GM10248 (cell line): ENCODE results near the gene TRAPPC3.

Experiments used
- CTCF ChIA-PET: fragments of 300-600 bp; sonication (Branson Sonifier 250); formaldehyde crosslinking; extraction: SDS; loops from one replicate; lab custom pipeline; 2021; ENCODE audit warnings: antibody characterized with exemption; lab: Yijun Ruan, JAX
- POLR2A ChIA-PET: fragments of 350-650 bp; sonication (Branson Sonifier 250); formaldehyde crosslinking; extraction: SDS; loops from one replicate; lab custom pipeline; 2020; ENCODE audit warnings: antibody characterized with exemption; lab: Yijun Ruan, JAX
- DNase-seq: peaks from one replicate; pipeline ENCODE4 v3.0.0; 2012; ENCODE audit errors: extremely low spot score
- CTCF ChIP-seq: IDR thresholded peaks from 2 replicates; pipeline ENCODE4 v1.5.1; 2012; ENCODE audit warnings: mild to moderate bottlenecking, low read depth; ENCODE audit errors: extremely low read depth, missing control alignments, control extremely low read depth

Gene TRAPPC3

GRCh38 chr1:36157973-36158826 is 8.9 kb upstream of the TRAPPC3 start:
- POLR2A ChIA-PET = no interaction called here
- TF ChIP-seq CTCF = no peak
- CTCF ChIA-PET = interaction anchor here (1.1 to 2.6 kb wide), 4 partner anchors 9 to 34 kb away, joined by 3 to 12 read pairs (median 6); partner anchors contain the start of gene TRAPPC3
- no peak for DNase-seq

- CTCF ChIA-PET = interaction anchor here (1.1 to 2.6 kb wide), 4 partner anchors 8 to 35 kb away, joined by 3 to 12 read pairs (median 6); partner anchors contain the start of gene TRAPPC3
- no peak for DNase-seq
- no peak for TF ChIP-seq CTCF
- POLR2A ChIA-PET = interaction anchor here (0.7 kb wide), 1 partner anchor 964 kb away, joined by 6 read pairs; the partner anchor contains the start of gene SFPQ
Observed at GRCh38 chr1:36157115-36157903, 8.0 kb upstream of the TRAPPC3 start.

GRCh38 chr1:36156329-36157114 is 7.2 kb upstream of the TRAPPC3 start:
- POLR2A ChIA-PET = interaction anchor here (0.7 to 0.8 kb wide), 2 partner anchors 23 to 963 kb away, joined by 3 to 6 read pairs; partner anchors contain the start of gene SFPQ
- DNase-seq = peak; percentile 73
- TF ChIP-seq CTCF = no peak
- CTCF ChIA-PET = interaction anchor here (1.1 to 2.6 kb wide), 4 partner anchors 7 to 36 kb away, joined by 3 to 12 read pairs (median 6); partner anchors contain the start of gene TRAPPC3

GRCh38 chr1:36155408-36156328 is 6.4 kb upstream of the TRAPPC3 start, which contains the start of gene MAP7D1:
Gene MAP7D1 (plus strand): TSS chr1:36156160. CDS start chr1:36156418, 258 bp downstream.
- DNase-seq = peak; percentile 87
- POLR2A ChIA-PET = interaction anchor here (0.8 kb wide), 1 partner anchor 24 kb away, joined by 3 read pairs; no protein-coding TSS in a partner anchor
- CTCF ChIA-PET = interaction anchor here (0.9 to 2.6 kb wide), 3 partner anchors 21 to 130 kb away, joined by 3 to 12 read pairs (median 7); no protein-coding TSS in a partner anchor
- TF ChIP-seq CTCF = no peak

- CTCF ChIA-PET = interaction anchor here (0.9 to 2.4 kb wide), 3 partner anchors 20 to 131 kb away, joined by 3 to 19 read pairs (median 7); no protein-coding TSS in a partner anchor
Observed at GRCh38 chr1:36154765-36155407, 5.6 kb upstream of the TRAPPC3 start.

More at GRCh38 chr1:36154765-36155407, 5.6 kb upstream of the TRAPPC3 start:
- POLR2A ChIA-PET = no interaction called here
- no peak for TF ChIP-seq CTCF
- no peak for DNase-seq
